HG02973 (cell line): ENCODE results near the gene NFS1.

ENCODE experiments used
- ATAC-seq: cut with Tn5 transposase; IDR thresholded peaks from one replicate; pipeline ENCODE4 v1.9.1; 2021; ENCODE audit warnings: moderate library complexity; ENCODE audit not compliant: unreplicated experiment

Gene NFS1

GRCh38 chr20:35680452-35681183, 18.5 kb downstream of the NFS1 start:
- ATAC-seq: no peak

GRCh38 chr20:35674921-35675320, 24.2 kb downstream of the NFS1 start:
- ATAC-seq: no peak

GRCh38 chr20:35673884-35674283, 25.3 kb downstream of the NFS1 start:
- no peak for ATAC-seq

DNA sequence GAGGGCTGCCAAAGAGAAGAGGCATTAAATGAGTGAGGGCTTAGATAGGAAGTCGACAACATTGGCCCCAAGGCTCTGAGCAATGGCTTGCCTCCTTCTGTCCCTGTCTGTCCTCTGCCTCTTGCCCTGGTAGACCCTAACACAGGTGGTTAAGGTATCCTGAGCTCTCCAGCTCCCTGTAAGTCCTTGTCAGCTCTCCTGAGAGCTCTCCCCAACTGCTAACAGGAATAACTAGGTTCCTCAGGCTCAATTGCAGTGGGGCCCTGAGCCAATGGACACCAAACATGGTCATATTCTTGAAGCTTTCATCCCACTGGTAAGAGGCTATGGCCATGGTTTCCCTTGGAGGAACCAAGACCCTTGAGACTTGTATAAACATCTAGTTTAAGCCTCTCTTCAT, 29.5 kb downstream of the NFS1 start:
- ATAC-seq: no peak

- no peak for ATAC-seq
Observed at GRCh38 chr20:35669221-35669620, 29.9 kb downstream of the NFS1 start.

- no peak for ATAC-seq
Observed at GRCh38 chr20:35665949-35666288, 33.2 kb downstream of the NFS1 start.

GRCh38 chr20:35664466-35665206, 34.5 kb downstream of the NFS1 start, which contains the start of the genes CPNE1 and RBM12:
Gene CPNE1 (minus strand): TSS chr20:35664900. CDS start chr20:35632923, 31,977 bp downstream.
Gene RBM12 (minus strand): TSS chr20:35664900. CDS start chr20:35655322, 9,578 bp downstream.
- peak; percentile 62 for ATAC-seq

DNA sequence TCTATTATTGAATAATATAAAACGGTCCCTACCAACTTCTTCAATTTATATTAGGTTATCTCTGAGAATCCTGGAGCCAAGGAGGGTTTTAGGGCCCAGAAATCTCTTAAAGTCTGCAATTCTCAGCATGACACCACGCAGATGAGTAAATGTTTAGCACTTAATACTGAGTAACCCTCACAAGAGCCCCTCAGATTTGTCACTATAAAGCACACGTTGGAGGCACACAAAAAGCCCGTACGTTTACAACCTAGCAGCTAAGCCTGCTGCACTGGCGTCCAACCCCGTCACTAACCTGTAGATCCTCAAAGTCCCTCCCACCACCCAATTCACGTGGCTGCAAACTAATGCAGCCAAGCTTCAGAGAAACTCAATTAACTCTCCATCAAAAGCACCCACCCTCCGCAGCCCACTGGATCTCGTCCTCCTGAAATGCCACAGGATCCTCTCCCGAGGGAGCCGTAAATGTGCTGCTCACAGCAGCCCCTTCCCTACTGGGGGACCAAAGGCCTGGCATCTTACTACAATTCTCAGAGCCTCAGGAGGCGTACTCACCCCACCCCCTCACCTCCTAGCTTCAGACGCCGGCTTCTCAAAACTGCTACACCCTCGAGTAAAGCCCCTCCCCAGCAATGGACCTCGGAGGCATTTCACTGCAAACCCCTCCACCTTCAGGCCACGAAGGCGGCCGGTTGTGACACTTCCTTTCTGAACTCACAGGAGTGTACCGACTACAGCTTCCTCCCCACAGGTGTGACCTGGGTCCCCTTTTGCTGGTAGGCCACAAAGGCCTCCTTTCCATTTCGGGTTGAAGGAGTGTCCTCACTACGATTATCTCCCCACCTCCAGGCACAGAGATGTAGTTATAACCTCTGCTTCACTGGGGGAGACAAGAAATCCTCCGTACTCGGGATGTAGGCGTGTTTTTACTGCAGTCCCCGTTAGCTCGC, 35.4 kb downstream of the NFS1 start:
- ATAC-seq: peak; percentile 29

GRCh38 chr20:35662551-35662950, 36.6 kb downstream of the NFS1 start:
- ATAC-seq: no peak

- ATAC-seq: no peak
Observed at GRCh38 chr20:35661908-35662307, 37.2 kb downstream of the NFS1 start.

- ATAC-seq: no peak
Observed at GRCh38 chr20:35661053-35661452, 38.1 kb downstream of the NFS1 start.

GRCh38 chr20:35660122-35660937, 38.8 kb downstream of the NFS1 start:
- ATAC-seq: no peak

- ATAC-seq: no peak
Observed at GRCh38 chr20:35657271-35657670, 41.9 kb downstream of the NFS1 start.

- no peak for ATAC-seq
Observed at GRCh38 chr20:35654415-35654814, 44.7 kb downstream of the NFS1 start.

DNA sequence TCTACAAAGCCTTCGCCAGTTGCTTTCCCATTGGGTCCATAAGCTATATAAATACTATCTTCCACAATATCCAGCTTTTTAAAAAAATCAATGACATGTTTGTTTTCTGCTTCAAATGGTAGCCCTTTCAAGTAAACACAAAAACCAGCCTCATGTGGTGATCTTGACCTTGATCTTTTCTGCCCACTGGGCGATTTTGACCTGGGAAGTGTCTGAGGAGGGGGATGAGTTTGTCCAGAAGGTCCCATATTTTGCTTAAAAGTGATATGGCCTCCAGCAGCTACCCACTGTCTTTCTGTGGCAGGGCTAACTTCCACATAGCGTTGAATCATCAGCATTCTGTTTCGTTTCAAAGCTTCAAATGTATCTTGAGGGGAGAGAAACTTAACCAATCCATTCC, 45.3 kb downstream of the NFS1 start:
- no peak for ATAC-seq

DNA sequence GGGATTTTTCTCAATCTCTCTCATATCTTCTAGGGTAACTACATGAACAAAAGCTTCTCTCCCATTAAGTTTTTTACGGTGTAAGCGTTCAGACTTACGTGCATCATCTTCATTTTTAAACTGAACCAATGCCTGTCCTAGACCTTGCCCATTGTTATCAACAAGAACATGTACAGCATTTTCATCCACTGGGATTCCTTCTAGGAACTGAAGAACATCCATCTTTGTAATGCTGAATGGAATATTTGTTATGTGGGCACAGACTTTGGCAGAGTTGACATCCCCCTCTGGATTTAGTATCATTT, 45.8 kb downstream of the NFS1 start:
- no peak for ATAC-seq

DNA sequence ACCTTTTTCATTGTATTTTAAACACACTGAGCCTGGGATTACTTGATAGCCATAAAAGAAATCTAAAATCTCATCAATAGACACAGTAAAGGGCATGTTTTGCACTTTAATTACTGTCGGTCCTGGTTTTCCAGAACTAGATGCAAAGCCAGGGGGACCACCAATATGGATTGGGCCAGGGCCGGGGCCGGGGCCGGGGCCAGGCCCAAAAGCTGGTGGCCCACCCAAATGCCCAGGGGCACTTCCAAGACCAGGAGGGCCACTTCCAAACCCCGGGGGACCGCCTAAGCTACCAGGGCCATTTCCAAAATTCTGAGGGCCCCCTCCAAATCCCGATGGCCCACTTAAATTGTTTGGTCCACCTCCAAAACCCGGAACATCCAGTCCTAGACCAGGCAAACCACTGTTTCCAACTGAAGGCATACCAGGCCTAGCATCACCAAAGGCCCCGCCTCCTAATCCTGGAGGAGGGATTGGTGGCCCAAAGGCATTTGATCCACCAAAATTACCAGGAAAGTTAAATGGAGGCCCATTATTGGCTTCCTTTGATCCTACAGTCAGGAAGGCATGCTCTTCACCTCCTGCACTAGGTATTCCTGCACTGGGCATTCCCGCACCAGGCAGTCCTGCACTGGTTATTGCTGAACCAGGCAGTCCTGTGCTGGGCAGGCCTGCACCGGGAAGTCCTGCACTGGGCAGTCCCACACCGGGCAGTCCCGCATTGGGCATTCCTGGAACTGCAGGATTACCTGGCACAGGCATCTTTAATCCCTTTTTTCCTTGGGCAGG, 46.3 kb downstream of the NFS1 start:
- no peak for ATAC-seq

GRCh38 chr20:35651958-35652357, 47.2 kb downstream of the NFS1 start:
- ATAC-seq: no peak

DNA sequence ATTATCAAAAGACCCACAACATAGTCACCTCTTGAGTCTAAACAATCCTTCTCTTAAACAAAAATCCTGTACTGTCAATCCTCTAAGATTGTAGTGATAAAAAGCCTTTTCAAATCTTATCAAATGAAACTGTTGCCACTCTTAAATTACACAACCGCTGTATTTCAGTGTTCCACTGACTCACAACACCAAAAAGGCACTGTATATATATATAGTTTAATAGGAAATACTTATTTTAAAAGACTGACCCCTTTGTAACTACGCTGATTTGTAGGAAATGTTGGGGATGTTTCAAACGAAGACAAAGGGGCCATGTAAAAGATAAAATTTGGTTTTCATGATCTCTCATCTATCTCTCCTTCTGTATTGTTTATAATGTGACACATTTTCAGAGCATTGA, 48.5 kb downstream of the NFS1 start:
- no peak for ATAC-seq

DNA sequence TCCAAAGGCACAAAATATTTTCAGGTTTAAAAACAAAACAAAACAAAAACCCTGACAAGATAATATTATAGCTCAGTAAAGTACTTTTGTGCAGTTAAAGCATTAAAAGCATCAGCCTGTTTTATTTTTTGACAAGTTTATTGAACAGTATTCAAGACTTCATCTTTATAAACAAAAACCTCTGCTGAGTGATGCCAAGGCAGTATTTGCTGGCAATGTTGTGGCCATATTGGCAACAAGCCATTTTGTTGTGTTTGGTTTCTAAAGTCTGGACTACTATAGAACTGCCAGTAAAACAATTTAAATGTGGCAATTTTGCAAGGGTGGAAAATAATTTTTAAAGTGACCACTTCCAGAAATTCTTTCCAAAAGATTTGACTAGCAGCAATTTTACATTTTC, 50.3 kb downstream of the NFS1 start:
- ATAC-seq: no peak
